ENCODE data around the gene SNX32. TPM values are rescaled to one million over a fixed set of nuclear protein-coding genes. Genes with fewer than 3 reads are reported as not detected.
A peak's percentile ranks its signal among the peaks of the same experiment; 100 is the strongest.

SNX32 gene
- total RNA-seq, 1 donor from 2014 or later = 0.96 TPM

GRCh38 chr11:65806979-65807378 is 26.8 kb upstream of the SNX32 start:
- no peak overlapping the region for H3K4me3 Mint-ChIP-seq (ENCODE audit: low read depth)
- H3K27ac Mint-ChIP-seq = no peak overlapping the region
- intact Hi-C loops (cut with micrococcal nuclease) = no loop called here
- DNase-seq (ENCODE audit: low spot score) = no peak
- no peaks in the 10 kb centered on the region for H3K36me3 Mint-ChIP-seq (ENCODE audit: low read depth)
- no peaks in the 10 kb centered on the region for H3K9me3 Mint-ChIP-seq
- H3K4me1 Mint-ChIP-seq (ENCODE audit: low read depth) = no peaks in the 10 kb centered on the region
- peaks cover 28% of the 10 kb centered on the region for H3K27me3 Mint-ChIP-seq (ENCODE audit: low read depth)

- H3K4me3 Mint-ChIP-seq (ENCODE audit: low read depth) = no peak overlapping the region
- DNase-seq (ENCODE audit: low spot score) = no peak
- intact Hi-C loops (cut with micrococcal nuclease) = no loop called here
- H3K4me1 Mint-ChIP-seq (ENCODE audit: low read depth) = no peaks in the 10 kb centered on the region
- no peaks in the 10 kb centered on the region for H3K36me3 Mint-ChIP-seq (ENCODE audit: low read depth)
- no peaks in the 10 kb centered on the region for H3K9me3 Mint-ChIP-seq
- peaks cover 16% of the 10 kb centered on the region for H3K27me3 Mint-ChIP-seq (ENCODE audit: low read depth)
- no peak overlapping the region for H3K27ac Mint-ChIP-seq
These were observed 24.9 kb upstream of the SNX32 start for GRCh38 chr11:65808744-65809341.

- no peak overlapping the region for H3K27ac Mint-ChIP-seq
- intact Hi-C loops (cut with micrococcal nuclease) = no loop called here
- H3K27me3 Mint-ChIP-seq (ENCODE audit: low read depth) = peaks cover 12% of the 10 kb centered on the region
- H3K4me1 Mint-ChIP-seq (ENCODE audit: low read depth) = no peaks in the 10 kb centered on the region
- no peak for DNase-seq (ENCODE audit: low spot score)
- no peaks in the 10 kb centered on the region for H3K36me3 Mint-ChIP-seq (ENCODE audit: low read depth)
- H3K9me3 Mint-ChIP-seq = no peaks in the 10 kb centered on the region
- H3K4me3 Mint-ChIP-seq (ENCODE audit: low read depth) = no peak overlapping the region
These were observed 24.3 kb upstream of the SNX32 start for GRCh38 chr11:65809496-65809895.

- no peak for DNase-seq (ENCODE audit: low spot score)
- intact Hi-C loops (cut with micrococcal nuclease) = loop anchor here (10.0 kb wide), 1 partner anchor 45 kb away; no protein-coding TSS in a partner anchor
- Mint-ChIP-seq H3K27me3 (ENCODE audit: low read depth) (peaks cover 12% of the 10 kb centered on the region), H3K9me3 (no peaks in the 10 kb centered on the region), H3K4me1 (ENCODE audit: low read depth) (no peaks in the 10 kb centered on the region), H3K4me3 (ENCODE audit: low read depth) (no peak overlapping the region), H3K27ac (no peak overlapping the region), H3K36me3 (ENCODE audit: low read depth) (no peaks in the 10 kb centered on the region)
These were observed 23.5 kb upstream of the SNX32 start for GRCh38 chr11:65810046-65810868.

- H3K36me3 Mint-ChIP-seq (ENCODE audit: low read depth) = peaks cover 5% of the 10 kb centered on the region
- intact Hi-C loops (cut with micrococcal nuclease) = loop anchor here (10.0 kb wide), 1 partner anchor 47 kb away; no protein-coding TSS in a partner anchor
- H3K27me3 Mint-ChIP-seq (ENCODE audit: low read depth) = peaks cover 12% of the 10 kb centered on the region
- H3K9me3 Mint-ChIP-seq = no peaks in the 10 kb centered on the region
- no peak overlapping the region for H3K4me3 Mint-ChIP-seq (ENCODE audit: low read depth)
- H3K4me1 Mint-ChIP-seq (ENCODE audit: low read depth) = peaks cover 5% of the 10 kb centered on the region
- DNase-seq (ENCODE audit: low spot score) = no peak
- no peak overlapping the region for H3K27ac Mint-ChIP-seq
These were observed 21.8 kb upstream of the SNX32 start for GRCh38 chr11:65811764-65812475.

GRCh38 chr11:65814131-65814985 is 19.4 kb upstream of the SNX32 start:
- no peak for DNase-seq (ENCODE audit: low spot score)
- H3K27me3 Mint-ChIP-seq (ENCODE audit: low read depth) = peaks cover 5% of the 10 kb centered on the region
- H3K9me3 Mint-ChIP-seq = no peaks in the 10 kb centered on the region
- peaks cover 18% of the 10 kb centered on the region for H3K4me1 Mint-ChIP-seq (ENCODE audit: low read depth)
- no peak overlapping the region for H3K4me3 Mint-ChIP-seq (ENCODE audit: low read depth)
- H3K27ac Mint-ChIP-seq = no peak overlapping the region
- H3K36me3 Mint-ChIP-seq (ENCODE audit: low read depth) = peaks cover 5% of the 10 kb centered on the region
- intact Hi-C loops (cut with micrococcal nuclease) = loop anchor here (10.0 kb wide), 1 partner anchor 50 kb away; no protein-coding TSS in a partner anchor

- Mint-ChIP-seq H3K4me1 (ENCODE audit: low read depth) (peaks cover 18% of the 10 kb centered on the region), H3K27me3 (ENCODE audit: low read depth) (peaks cover 5% of the 10 kb centered on the region), H3K27ac (no peak overlapping the region), H3K9me3 (no peaks in the 10 kb centered on the region), H3K36me3 (ENCODE audit: low read depth) (peaks cover 5% of the 10 kb centered on the region), H3K4me3 (ENCODE audit: low read depth) (no peak overlapping the region)
- DNase-seq (ENCODE audit: low spot score) = no peak
- intact Hi-C loops (cut with micrococcal nuclease) = loop anchor here (10.0 kb wide), 1 partner anchor 50 kb away; no protein-coding TSS in a partner anchor
These were observed 18.7 kb upstream of the SNX32 start for GRCh38 chr11:65814986-65815565.

- H3K27ac Mint-ChIP-seq = peak overlapping the region; percentile 67
- H3K36me3 Mint-ChIP-seq (ENCODE audit: low read depth) = peaks cover 5% of the 10 kb centered on the region
- H3K9me3 Mint-ChIP-seq = no peaks in the 10 kb centered on the region
- no peak for DNase-seq (ENCODE audit: low spot score)
- H3K4me3 Mint-ChIP-seq (ENCODE audit: low read depth) = no peak overlapping the region
- H3K4me1 Mint-ChIP-seq (ENCODE audit: low read depth) = peaks cover 18% of the 10 kb centered on the region
- H3K27me3 Mint-ChIP-seq (ENCODE audit: low read depth) = peaks cover 2% of the 10 kb centered on the region
- intact Hi-C loops (cut with micrococcal nuclease) = loop anchor here (10.0 kb wide), 1 partner anchor 52 kb away; no protein-coding TSS in a partner anchor
These were observed 17.1 kb upstream of the SNX32 start for GRCh38 chr11:65816696-65817095.

GRCh38 chr11:65817312-65817834 is 16.4 kb upstream of the SNX32 start:
- no peaks in the 10 kb centered on the region for H3K9me3 Mint-ChIP-seq
- H3K4me3 Mint-ChIP-seq (ENCODE audit: low read depth) = peak overlapping the region; percentile 79
- no peak for DNase-seq (ENCODE audit: low spot score)
- H3K27me3 Mint-ChIP-seq (ENCODE audit: low read depth) = no peaks in the 10 kb centered on the region
- H3K27ac Mint-ChIP-seq = peak overlapping the region; percentile 65
- H3K36me3 Mint-ChIP-seq (ENCODE audit: low read depth) = peaks cover 5% of the 10 kb centered on the region
- peaks cover 18% of the 10 kb centered on the region for H3K4me1 Mint-ChIP-seq (ENCODE audit: low read depth)
- intact Hi-C loops (cut with micrococcal nuclease) = loop anchor here (10.0 kb wide), 1 partner anchor 53 kb away; no protein-coding TSS in a partner anchor

- Mint-ChIP-seq H3K36me3 (ENCODE audit: low read depth) (peaks cover 5% of the 10 kb centered on the region), H3K4me3 (ENCODE audit: low read depth) (peak overlapping the region; percentile 79), H3K9me3 (no peaks in the 10 kb centered on the region), H3K4me1 (ENCODE audit: low read depth) (peaks cover 18% of the 10 kb centered on the region), H3K27me3 (ENCODE audit: low read depth) (no peaks in the 10 kb centered on the region), H3K27ac (peak overlapping the region; percentile 65)
- DNase-seq (ENCODE audit: low spot score) = peak; percentile 87
- intact Hi-C loops (cut with micrococcal nuclease) = loop anchor here (1.0 to 10.0 kb wide), 4 partner anchors 38 to 171 kb away; partner anchors contain the start of genes AP5B1 and KAT5
These were observed 15.7 kb upstream of the SNX32 start for GRCh38 chr11:65817835-65818680.

GRCh38 chr11:65821107-65821506 is 12.7 kb upstream of the SNX32 start:
- peaks cover 5% of the 10 kb centered on the region for H3K36me3 Mint-ChIP-seq (ENCODE audit: low read depth)
- H3K27ac Mint-ChIP-seq = no peak overlapping the region
- intact Hi-C loops (cut with micrococcal nuclease) = no loop called here
- H3K4me3 Mint-ChIP-seq (ENCODE audit: low read depth) = no peak overlapping the region
- H3K27me3 Mint-ChIP-seq (ENCODE audit: low read depth) = no peaks in the 10 kb centered on the region
- H3K4me1 Mint-ChIP-seq (ENCODE audit: low read depth) = peaks cover 18% of the 10 kb centered on the region
- no peaks in the 10 kb centered on the region for H3K9me3 Mint-ChIP-seq
- no peak for DNase-seq (ENCODE audit: low spot score)
